Body of pancreas (tissue), 4 donors: ENCODE results near the gene UGT1A8.

ENCODE experiments used
- CTCF ChIP-seq, 7 experiments: fragments of 450-650 bp in 4 of 7; fragments of 200-600 bp in 3 of 7; sonication (generic) in 3 of 7; IDR thresholded peaks; one replicate each; pipeline ENCODE4 v1.5.1; 2016 to 2019; ENCODE audit warnings: antibody characterized with exemption in 7 of 7
- POLR2A ChIP-seq, 3 donors: fragments of 450-650 bp; IDR thresholded peaks; one replicate each; pipeline ENCODE4 v1.6.1; 2016; ENCODE audit warnings: antibody characterized with exemption in 3 of 3, mild to moderate bottlenecking in 2 of 3

- TF ChIP-seq POLR2A (IDR thresholded peaks at IDR 0.05) (no peak), CTCF (IDR thresholded peaks at IDR 0.05) (no peak)
Measured at GRCh38 chr2:233681521-233682099, 64.2 kb downstream of the UGT1A8 start, which contains the start of gene UGT1A7.
